Measurements from ENCODE around the gene SYNCRIP.

The SYNCRIP gene

GRCh38 chr6:85628353-85628752, 14.3 kb downstream of the SYNCRIP start:
- Histone ChIP-seq H3K27me3 (replicated peaks; ENCODE audit: control insufficient read depth, insufficient read depth, low read length) (no peaks in the 10 kb centered on the region), H3K36me3 (ENCODE audit: control insufficient read depth, insufficient read depth, low read length) (peaks cover 10% of the 10 kb centered on the region), H3K4me3 (replicated peaks; ENCODE audit: low read depth, low read length) (no peak overlapping the region)
- DNase-seq (ENCODE audit: extremely low read depth, insufficient read length): no peak
- no peak for TF ChIP-seq CTCF (IDR thresholded peaks at IDR 0.05; ENCODE audit: insufficient read depth, low read length, poor library complexity, severe bottlenecking)

- no peak overlapping the region for H3K4me3 ChIP-seq (replicated peaks; ENCODE audit: low read depth, low read length)
- peaks cover 11% of the 10 kb centered on the region for H3K36me3 ChIP-seq (ENCODE audit: control insufficient read depth, insufficient read depth, low read length)
- no peak for DNase-seq (ENCODE audit: extremely low read depth, insufficient read length)
- TF ChIP-seq CTCF (IDR thresholded peaks at IDR 0.05; ENCODE audit: insufficient read depth, low read length, poor library complexity, severe bottlenecking): no peak
- H3K27me3 ChIP-seq (replicated peaks; ENCODE audit: control insufficient read depth, insufficient read depth, low read length): no peaks in the 10 kb centered on the region
Observed at GRCh38 chr6:85620308-85620707, 22.4 kb downstream of the SYNCRIP start.

GRCh38 chr6:85614780-85615179, 27.9 kb downstream of the SYNCRIP start:
- H3K27me3 ChIP-seq (replicated peaks; ENCODE audit: control insufficient read depth, insufficient read depth, low read length): no peaks in the 10 kb centered on the region
- DNase-seq (ENCODE audit: extremely low read depth, insufficient read length): no peak
- peaks cover 9% of the 10 kb centered on the region for H3K36me3 ChIP-seq (ENCODE audit: control insufficient read depth, insufficient read depth, low read length)
- H3K4me3 ChIP-seq (replicated peaks; ENCODE audit: low read depth, low read length): no peak overlapping the region
- TF ChIP-seq CTCF (IDR thresholded peaks at IDR 0.05; ENCODE audit: insufficient read depth, low read length, poor library complexity, severe bottlenecking): no peak

- no peaks in the 10 kb centered on the region for H3K27me3 ChIP-seq (replicated peaks; ENCODE audit: control insufficient read depth, insufficient read depth, low read length)
- TF ChIP-seq CTCF (IDR thresholded peaks at IDR 0.05; ENCODE audit: insufficient read depth, low read length, poor library complexity, severe bottlenecking): no peak
- no peak for DNase-seq (ENCODE audit: extremely low read depth, insufficient read length)
- peaks cover 7% of the 10 kb centered on the region for H3K36me3 ChIP-seq (ENCODE audit: control insufficient read depth, insufficient read depth, low read length)
- H3K4me3 ChIP-seq (replicated peaks; ENCODE audit: low read depth, low read length): no peak overlapping the region
Observed at GRCh38 chr6:85612690-85613474, 29.8 kb downstream of the SYNCRIP start.

- DNase-seq (ENCODE audit: extremely low read depth, insufficient read length): no peak
- Histone ChIP-seq H3K4me3 (replicated peaks; ENCODE audit: low read depth, low read length) (no peak overlapping the region), H3K27me3 (replicated peaks; ENCODE audit: control insufficient read depth, insufficient read depth, low read length) (no peaks in the 10 kb centered on the region), H3K36me3 (ENCODE audit: control insufficient read depth, insufficient read depth, low read length) (peaks cover 3% of the 10 kb centered on the region)
- TF ChIP-seq CTCF (IDR thresholded peaks at IDR 0.05; ENCODE audit: insufficient read depth, low read length, poor library complexity, severe bottlenecking): no peak
Observed at GRCh38 chr6:85610182-85610895, 32.3 kb downstream of the SYNCRIP start.

Measured in GM06990 (cell line).